Measurements from ENCODE around the gene ICAM4. TPM values are rescaled to one million over a fixed set of nuclear protein-coding genes. Genes with fewer than 3 reads are reported as not detected.

The ICAM4 gene
- total and polyA plus RNA-seq, 9 of the 15 experiments (the other 6 are each of a cell fraction or from before 2014, with no cell fraction given): 14.1 to 86.1 (median 29.6) TPM

DNA sequence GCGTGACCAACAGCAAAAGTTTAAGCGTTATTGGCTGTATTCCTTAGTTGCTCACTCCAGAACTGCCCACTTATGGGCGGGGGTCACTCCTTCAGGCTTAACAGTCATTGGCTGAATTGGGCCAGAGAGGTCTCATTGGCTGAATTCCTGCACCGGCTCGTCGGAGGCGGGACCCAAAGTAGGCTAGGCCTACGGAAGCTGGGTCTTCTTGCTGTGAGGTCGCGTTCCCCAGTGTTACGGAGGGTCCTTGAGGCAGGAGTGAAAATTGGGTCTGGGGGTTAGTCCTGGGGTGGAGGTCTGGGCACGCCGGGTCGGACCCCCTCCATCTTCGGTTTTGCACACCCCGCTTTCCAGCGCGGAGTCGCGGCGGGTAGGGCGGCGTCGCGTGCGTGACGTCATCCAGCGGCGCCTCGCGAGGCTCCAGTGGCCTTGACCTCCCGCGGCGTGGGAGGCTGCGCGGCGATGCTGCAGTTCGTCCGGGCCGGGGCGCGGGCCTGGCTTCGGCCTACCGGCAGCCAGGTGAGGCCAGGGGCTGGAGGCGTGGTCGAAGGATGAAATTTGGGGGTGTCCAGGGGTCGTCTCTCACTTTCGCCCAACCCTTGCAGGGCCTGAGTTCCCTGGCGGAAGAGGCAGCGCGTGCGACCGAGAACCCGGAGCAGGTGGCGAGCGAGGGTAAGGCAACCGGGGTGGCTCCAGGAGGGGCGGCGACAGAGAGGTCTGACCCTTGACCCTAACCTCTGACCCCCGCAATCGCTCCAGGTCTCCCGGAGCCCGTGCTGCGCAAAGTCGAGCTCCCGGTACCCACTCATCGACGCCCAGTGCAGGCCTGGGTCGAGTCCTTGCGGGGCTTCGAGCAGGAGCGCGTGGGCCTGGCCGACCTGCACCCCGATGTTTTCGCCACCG lies 34.7 kb upstream of the ICAM4 start, which contains the start of gene MRPL4 (continued):
- TF ChIP-seq, protein P1, sequence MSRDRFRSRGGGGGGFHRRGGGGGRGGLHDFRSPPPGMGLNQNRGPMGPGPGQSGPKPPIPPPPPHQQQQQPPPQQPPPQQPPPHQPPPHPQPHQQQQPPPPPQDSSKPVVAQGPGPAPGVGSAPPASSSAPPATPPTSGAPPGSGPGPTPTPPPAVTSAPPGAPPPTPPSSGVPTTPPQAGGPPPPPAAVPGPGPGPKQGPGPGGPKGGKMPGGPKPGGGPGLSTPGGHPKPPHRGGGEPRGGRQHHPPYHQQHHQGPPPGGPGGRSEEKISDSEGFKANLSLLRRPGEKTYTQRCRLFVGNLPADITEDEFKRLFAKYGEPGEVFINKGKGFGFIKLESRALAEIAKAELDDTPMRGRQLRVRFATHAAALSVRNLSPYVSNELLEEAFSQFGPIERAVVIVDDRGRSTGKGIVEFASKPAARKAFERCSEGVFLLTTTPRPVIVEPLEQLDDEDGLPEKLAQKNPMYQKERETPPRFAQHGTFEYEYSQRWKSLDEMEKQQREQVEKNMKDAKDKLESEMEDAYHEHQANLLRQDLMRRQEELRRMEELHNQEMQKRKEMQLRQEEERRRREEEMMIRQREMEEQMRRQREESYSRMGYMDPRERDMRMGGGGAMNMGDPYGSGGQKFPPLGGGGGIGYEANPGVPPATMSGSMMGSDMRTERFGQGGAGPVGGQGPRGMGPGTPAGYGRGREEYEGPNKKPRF (IDR thresholded peaks at IDR 0.05; ENCODE audit: low read depth, low read length): no peak
- TF ChIP-seq, protein P2, sequence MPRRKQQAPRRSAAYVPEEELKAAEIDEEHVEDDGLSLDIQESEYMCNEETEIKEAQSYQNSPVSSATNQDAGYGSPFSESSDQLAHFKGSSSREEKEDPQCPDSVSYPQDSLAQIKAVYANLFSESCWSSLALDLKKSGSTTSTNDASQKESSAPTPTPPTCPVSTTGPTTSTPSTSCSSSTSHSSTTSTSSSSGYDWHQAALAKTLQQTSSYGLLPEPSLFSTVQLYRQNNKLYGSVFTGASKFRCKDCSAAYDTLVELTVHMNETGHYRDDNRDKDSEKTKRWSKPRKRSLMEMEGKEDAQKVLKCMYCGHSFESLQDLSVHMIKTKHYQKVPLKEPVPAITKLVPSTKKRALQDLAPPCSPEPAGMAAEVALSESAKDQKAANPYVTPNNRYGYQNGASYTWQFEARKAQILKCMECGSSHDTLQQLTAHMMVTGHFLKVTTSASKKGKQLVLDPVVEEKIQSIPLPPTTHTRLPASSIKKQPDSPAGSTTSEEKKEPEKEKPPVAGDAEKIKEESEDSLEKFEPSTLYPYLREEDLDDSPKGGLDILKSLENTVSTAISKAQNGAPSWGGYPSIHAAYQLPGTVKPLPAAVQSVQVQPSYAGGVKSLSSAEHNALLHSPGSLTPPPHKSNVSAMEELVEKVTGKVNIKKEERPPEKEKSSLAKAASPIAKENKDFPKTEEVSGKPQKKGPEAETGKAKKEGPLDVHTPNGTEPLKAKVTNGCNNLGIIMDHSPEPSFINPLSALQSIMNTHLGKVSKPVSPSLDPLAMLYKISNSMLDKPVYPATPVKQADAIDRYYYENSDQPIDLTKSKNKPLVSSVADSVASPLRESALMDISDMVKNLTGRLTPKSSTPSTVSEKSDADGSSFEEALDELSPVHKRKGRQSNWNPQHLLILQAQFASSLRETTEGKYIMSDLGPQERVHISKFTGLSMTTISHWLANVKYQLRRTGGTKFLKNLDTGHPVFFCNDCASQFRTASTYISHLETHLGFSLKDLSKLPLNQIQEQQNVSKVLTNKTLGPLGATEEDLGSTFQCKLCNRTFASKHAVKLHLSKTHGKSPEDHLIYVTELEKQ (CRISPR knock-in tag; IDR thresholded peaks at IDR 0.05): no peak
- TF ChIP-seq NUFIP1 (IDR thresholded peaks at IDR 0.05; ENCODE audit: partially characterized antibody): peak; percentile 77
- peak; percentile 85 for TF ChIP-seq CTBP1 (IDR thresholded peaks at IDR 0.05; ENCODE audit: borderline replicate concordance)
- TF ChIP-seq, protein P3, sequence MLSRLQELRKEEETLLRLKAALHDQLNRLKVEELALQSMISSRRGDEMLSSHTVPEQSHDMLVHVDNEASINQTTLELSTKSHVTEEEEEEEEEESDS (CRISPR knock-in tag; IDR thresholded peaks at IDR 0.05): no peak
- TF ChIP-seq TAF15 (IDR thresholded peaks at IDR 0.05; ENCODE audit: low read depth, low read length): no peak
- TF ChIP-seq NR1H2 (CRISPR knock-in tag; IDR thresholded peaks at IDR 0.05): peak; percentile 97
- TF ChIP-seq RFX5 (IDR thresholded peaks at IDR 0.05; ENCODE audit: low read depth, low read length): 0 out of 2 replicates have a peak, but pooled peaks have one; percentile 40
- TF ChIP-seq, protein P4, sequence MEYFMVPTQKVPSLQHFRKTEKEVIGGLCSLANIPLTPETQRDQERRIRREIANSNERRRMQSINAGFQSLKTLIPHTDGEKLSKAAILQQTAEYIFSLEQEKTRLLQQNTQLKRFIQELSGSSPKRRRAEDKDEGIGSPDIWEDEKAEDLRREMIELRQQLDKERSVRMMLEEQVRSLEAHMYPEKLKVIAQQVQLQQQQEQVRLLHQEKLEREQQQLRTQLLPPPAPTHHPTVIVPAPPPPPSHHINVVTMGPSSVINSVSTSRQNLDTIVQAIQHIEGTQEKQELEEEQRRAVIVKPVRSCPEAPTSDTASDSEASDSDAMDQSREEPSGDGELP (CRISPR knock-in tag; IDR thresholded peaks at IDR 0.05; ENCODE audit: borderline replicate concordance): peak; percentile 85
- no peak for TF ChIP-seq BACH1 (tag; IDR thresholded peaks at IDR 0.05)
- no peak for TF ChIP-seq ZNF436 (CRISPR knock-in tag; IDR thresholded peaks at IDR 0.05)
- TF ChIP-seq, protein P5, sequence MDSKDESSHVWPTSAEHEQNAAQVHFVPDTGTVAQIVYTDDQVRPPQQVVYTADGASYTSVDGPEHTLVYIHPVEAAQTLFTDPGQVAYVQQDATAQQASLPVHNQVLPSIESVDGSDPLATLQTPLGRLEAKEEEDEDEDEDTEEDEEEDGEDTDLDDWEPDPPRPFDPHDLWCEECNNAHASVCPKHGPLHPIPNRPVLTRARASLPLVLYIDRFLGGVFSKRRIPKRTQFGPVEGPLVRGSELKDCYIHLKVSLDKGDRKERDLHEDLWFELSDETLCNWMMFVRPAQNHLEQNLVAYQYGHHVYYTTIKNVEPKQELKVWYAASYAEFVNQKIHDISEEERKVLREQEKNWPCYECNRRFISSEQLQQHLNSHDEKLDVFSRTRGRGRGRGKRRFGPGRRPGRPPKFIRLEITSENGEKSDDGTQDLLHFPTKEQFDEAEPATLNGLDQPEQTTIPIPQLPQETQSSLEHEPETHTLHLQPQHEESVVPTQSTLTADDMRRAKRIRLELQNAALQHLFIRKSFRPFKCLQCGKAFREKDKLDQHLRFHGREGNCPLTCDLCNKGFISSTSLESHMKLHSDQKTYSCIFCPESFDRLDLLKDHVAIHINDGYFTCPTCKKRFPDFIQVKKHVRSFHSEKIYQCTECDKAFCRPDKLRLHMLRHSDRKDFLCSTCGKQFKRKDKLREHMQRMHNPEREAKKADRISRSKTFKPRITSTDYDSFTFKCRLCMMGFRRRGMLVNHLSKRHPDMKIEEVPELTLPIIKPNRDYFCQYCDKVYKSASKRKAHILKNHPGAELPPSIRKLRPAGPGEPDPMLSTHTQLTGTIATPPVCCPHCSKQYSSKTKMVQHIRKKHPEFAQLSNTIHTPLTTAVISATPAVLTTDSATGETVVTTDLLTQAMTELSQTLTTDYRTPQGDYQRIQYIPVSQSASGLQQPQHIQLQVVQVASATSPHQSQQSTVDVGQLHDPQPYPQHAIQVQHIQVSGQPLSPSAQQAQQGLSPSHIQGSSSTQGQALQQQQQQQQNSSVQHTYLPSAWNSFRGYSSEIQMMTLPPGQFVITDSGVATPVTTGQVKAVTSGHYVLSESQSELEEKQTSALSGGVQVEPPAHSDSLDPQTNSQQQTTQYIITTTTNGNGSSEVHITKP (IDR thresholded peaks at IDR 0.05; ENCODE audit: partially characterized antibody): peak; percentile 68
- peak; percentile 95 for TF ChIP-seq CHD2 (IDR thresholded peaks at IDR 0.05; ENCODE audit: low read depth, low read length)
- peak; percentile 85 to 87 for TF ChIP-seq NRF1 (conservative IDR thresholded peaks at IDR 0.05 in 1 of 2, IDR thresholded peaks at IDR 0.05 in 1 of 2)
- TF ChIP-seq ZNF263 (CRISPR knock-in tag; IDR thresholded peaks at IDR 0.05; ENCODE audit: borderline replicate concordance): peak; percentile 67
- TF ChIP-seq TEAD2 (tag; IDR thresholded peaks at IDR 0.05): no peak
- TF ChIP-seq ZNF184 (CRISPR knock-in tag; IDR thresholded peaks at IDR 0.05): no peak
